HG03175 (cell line): Measurements from ENCODE around the gene LTA.
A peak's percentile ranks its signal among the peaks of the same experiment; 100 is the strongest.

Experiments
- ATAC-seq: cut with Tn5 transposase; IDR thresholded peaks from one replicate; pipeline ENCODE4 v1.9.1; 2021; ENCODE audit warnings: mild to moderate bottlenecking, moderate library complexity; ENCODE audit not compliant: unreplicated experiment

The LTA gene

GRCh38 chr6:31572041-31572911, at the start of gene LTA:
LTA (plus strand) TSS chr6:31572289; CDS start chr6:31572743, 454 bp downstream.
- peak; percentile 55 for ATAC-seq

- no peak for ATAC-seq
These were observed 46.5 kb upstream of the LTA start for GRCh38 chr6:31525553-31525931.

DNA sequence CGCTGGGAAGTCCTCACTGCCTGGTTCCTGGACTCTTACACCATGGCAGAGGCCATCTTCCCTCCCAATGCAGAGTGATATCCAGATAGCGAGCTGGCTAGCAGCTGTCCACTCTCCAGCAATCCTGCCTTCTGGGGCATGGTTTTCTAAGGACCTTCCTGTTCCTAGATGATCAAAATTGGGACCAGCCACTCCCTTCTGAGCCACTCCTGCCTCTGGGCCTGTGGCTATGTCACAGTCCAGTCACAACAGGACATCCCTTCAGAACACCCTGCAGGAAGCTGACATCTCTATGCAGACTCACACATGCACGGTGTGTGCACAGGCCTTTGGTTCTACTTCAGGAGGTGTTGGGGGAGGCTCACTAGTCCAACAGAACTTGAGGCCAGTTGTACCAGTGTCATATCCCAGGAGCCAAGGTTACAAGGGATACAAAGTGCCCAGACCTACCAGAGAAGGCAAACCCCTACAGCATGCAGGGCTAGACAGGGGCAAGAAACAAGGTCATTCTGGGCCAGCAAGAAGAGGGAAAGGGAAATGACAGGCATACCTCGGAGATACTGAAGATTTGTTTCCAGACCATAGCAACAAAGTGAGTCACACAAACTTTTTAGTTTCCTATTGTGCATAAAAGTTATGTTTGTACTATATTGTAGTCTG, 46.0 kb upstream of the LTA start:
- ATAC-seq = no peak

- ATAC-seq = no peak
These were observed 43.7 kb upstream of the LTA start for GRCh38 chr6:31528307-31528777.

DNA sequence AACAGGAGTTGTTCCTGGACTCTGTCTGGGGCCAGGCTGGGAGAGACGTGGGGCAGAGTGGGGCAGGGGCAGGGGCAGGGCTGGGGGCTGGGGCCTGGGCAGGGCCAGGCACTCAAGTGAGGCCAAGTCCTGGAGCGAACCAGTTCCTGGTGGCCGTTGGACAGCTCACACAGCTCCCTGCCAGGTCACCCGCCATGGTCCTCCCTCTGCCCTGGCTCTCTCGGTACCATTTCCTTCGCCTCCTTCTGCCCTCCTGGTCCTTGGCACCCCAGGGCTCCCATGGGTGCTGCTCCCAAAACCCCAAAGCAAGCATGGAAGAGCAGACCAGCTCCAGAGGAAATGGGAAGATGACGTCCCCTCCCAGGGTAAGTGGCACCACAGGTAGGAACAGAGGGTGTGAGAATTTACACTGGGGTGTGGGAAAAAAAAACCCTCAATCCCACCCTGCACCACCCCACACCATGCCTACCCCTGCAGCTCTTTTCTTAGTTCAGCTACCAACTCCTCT, 43.2 kb upstream of the LTA start, which contains the start of gene MCCD1:
Gene MCCD1 (plus strand): TSS at position 142 of the 508 bp plus-strand sequence. CDS start 53 bp downstream, at position 195.
- ATAC-seq = no peak

DNA sequence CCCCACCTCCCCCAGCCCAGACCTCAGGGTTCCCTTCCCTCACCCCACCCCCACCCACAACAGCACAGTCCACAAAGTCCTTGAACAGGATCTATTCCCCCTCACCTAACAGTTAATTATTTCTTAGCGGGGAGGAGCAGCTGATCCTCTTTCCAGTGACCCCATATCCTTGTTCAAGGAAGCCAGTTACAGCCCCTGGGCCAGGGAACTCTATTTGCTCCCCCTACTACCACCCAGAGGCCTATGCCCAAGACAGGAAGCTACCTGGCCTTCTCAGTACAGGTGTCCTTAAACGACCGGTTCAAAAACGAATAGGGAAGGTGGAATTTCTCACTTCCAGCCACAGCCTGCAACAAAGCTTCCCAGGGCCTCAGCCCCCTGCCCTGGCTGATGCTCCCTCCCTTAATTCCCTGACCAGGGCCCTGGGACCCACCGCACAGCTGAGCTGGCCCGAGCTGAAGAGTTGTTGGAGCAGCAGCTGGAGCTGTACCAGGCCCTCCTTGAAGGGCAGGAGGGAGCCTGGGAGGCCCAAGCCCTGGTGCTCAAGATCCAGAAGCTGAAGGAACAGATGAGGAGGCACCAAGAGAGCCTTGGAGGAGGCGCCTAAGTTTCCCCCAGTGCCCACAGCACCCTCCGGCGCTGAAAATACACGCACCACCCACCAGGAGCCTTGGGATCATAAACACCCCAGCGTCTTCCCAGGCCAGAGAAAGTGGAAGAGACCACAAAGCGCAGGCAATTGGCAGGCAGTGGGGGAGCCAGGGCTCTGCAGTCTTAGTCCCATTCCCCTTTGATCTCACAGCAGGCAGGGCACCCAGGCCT, 42.5 kb upstream of the LTA start:
- ATAC-seq = no peak

DNA sequence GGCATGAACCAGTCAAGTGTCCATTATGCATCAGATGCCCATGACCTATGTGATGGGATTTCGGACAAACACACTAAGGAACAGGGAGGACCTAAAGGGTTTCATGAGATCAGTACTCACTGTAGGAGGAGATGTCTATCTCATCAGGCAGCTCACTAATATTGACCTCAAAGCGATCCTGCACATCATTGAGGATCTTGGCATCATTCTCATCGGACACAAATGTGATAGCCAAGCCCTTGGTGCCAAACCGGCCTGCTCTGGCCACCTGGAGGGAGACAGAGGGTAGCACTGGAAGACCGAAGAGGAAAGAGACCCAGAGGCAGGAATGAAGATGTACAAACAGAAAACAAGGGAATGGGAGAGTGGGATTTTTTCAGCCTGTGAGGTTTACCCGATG, 41.4 kb upstream of the LTA start:
- no peak for ATAC-seq

GRCh38 chr6:31531162-31531561, 40.9 kb upstream of the LTA start:
- no peak for ATAC-seq

DNA sequence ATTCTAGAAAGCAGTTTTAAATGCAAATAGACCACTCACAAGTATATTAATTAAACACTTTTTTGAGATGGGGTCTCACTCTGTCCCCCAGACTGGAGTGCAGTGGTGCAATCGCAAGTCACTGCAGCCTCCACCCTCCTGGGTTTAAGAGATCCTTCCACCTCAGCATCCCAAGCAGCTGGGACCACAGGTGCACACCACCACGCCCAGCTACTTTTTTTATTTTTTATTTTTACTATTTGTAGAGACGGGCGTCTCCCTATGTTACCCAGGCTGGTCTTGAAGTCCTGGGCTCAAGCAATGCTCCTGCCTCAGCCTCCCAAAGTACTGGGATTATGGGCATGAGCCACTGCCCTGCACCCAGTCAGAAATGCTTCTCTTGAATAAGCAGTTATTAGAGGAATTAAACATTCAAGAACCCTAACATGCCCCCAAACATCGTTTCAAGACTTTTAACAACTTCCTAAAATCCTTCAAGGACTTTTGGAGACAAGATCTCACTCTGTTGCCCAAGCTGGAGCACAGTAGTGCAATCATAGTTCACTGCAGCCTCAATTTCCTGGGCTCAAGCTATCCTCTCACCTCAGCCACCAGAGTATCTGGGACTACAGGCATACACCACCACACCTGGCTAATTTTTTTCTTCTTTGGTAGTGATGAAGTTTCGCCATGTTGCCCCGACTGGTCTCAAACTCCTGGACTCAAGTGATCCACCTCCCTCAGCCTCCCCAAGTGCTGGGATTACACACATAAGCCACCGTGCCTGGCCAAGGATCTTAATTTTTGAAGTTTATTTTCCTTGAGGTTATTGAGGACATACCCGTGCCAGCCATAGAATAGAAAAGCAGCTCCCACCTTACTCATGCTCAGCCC, 40.1 kb upstream of the LTA start:
- no peak for ATAC-seq

DNA sequence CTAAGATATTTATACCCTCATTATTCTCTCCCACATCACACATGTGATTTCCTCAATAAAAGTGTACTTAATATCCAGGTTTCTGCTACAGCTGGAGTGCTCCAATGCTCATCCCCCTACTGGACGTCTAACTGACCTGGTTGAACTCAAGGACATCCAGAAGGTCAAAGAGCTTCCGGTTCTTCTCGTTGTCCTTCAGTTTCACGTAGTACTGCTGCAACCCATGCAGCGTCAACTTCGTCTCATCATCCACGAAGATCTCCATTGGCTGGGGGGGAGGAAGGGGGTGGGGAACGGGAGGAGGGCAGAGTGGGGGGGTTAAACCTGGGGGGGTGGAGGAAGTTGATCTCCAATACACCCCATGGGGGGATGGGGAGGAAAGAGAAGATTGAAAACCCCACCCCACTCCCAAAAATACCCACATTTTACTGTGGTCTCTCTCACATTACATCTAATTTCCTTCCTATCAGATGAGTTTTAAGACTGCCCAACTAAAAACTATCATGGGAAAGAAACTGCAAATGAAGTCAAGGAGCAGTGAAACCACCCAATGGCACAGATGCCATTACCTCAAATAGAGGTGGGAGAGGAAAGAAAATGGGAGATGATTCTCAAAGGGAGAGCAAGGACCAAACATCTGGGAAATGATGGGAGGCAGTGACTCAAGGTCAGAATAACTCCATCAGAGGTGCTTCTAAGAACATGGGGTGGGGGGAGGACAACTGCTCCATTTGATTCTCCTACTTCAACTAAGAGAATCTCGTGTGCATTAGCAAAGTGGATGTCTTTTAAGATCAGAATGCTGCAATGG, 39.2 kb upstream of the LTA start:
- no peak for ATAC-seq

DNA sequence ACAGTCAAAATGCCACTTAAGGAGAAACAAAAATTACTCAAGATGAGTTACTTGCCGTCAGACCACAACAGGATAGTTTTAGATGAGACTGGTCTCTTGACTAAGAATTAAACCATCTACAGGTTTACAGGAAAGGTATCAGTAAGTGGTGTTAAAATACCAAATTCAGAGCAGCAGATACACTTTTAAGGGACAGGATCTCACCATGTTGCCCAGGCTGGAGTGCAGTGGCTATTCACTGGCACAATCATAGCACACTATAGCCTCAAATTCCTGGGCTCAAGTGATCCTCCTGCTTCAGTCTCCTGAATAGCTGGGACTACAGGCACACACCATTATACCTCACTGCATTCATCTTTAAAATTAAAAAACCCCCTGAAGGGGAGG, 38.6 kb upstream of the LTA start:
- ATAC-seq = no peak

DNA sequence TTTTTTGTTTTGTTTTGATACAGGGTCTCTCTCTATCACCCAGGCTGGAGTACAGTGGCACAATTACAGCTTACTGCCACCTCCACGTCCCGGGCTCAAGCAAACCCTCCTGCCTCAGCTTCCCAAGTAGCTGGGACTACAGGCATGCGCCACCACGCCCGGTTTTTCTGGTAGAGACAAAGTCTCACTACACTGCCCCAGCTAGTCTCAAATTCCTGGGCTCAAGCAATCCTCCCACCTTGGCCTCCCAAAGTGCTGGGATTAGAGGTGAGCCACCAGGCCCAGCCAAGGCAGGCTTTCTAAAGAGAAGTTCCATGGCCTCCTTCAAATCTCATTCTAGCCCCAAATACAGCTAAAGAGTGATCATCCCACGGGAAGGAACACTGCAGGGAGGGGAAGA, 38.1 kb upstream of the LTA start:
- no peak for ATAC-seq

DNA sequence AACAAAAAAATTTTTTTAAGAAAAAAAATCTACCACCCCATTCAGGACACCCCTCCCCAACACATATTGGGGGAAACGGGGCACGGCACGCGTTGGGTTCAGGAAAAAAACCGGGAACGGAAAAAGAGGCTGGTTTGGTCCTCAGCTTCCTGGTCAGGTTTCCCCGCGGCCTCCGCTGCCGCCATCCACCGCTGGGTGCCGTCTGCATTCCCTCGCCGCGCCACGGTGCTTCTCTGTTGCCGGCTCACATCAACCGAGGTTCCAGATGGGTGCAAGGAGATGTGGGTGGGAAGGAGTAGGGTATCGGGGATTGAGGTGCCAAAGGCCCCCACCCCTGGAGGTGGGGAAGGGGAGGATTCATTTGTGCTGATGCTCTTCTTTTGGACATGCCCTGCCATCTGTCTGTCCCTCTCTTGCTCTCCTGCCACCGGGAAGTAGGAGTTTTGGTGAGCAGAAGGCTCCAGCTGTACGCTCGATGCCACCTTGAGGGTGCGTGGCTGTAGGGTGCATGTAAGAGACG, 37.5 kb upstream of the LTA start:
- no peak for ATAC-seq

DNA sequence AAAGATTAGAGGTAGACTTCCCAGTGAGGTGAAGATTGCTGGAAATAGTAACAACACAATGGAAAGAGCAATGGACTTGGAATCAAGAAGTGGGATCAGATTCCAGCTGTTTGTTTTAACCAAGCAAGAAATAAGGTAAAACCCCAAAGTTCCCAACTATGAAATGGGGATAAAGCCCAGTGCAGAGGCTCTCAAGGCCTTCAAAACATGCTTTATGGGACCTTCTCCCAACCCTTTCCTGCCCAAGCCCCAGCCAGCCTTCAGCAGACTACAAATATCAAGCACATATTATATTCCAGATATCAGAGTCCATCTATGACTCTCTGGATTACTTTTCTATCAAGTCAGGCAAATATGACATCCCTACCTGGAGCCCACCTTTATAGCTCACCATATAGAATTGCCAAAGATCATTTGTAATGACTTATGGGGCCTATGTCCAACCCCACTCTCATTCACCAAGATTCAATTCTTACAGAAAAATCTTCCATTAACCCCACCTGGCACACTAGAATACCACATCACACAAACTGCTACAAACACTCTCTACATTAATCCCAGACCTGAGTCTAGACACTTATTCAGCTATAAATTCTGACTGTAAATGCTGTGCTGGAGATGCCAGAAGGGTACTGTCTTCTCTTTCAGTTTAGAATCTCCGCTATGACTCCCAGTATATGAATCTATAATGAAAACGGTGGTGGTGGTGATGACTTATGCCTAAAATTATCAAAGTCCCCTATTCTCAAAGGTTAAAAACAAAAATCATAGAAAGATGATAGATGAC, 36.4 kb upstream of the LTA start:
- ATAC-seq = no peak

- ATAC-seq = no peak
These were observed 33.2 kb upstream of the LTA start for GRCh38 chr6:31538805-31539400.

GRCh38 chr6:31540640-31541039, 31.4 kb upstream of the LTA start:
- ATAC-seq = no peak

- ATAC-seq = no peak
These were observed 30.9 kb upstream of the LTA start for GRCh38 chr6:31541059-31541657.
